H1 (cell line): Measurements from ENCODE around the gene SH3RF3.

Experiments used
- CTCF ChIP-seq, 3 experiments: IDR thresholded peaks; 1 replicate in 2 of 3; 2 replicates in 1 of 3; pipeline versions ENCODE4 v1.5.1 to v1.6.1; 2011; ENCODE audit warnings: low read length in 3 of 3, mild to moderate bottlenecking in 3 of 3, inconsistent platforms in 2 of 3, low read depth in 1 of 3, moderate library complexity in 1 of 3; ENCODE audit not compliant: insufficient read depth in 1 of 3; ENCODE audit errors: control extremely low read depth in 1 of 3
- EZH2 ChIP-seq: fragments of 200-600 bp; sonication (generic); IDR thresholded peaks from 2 replicates; pipeline ENCODE4 v1.7.1; 2012; ENCODE audit warnings: low read depth, mild to moderate bottlenecking, moderate library complexity, low read length, inconsistent platforms; ENCODE audit not compliant: severe bottlenecking
- POLR2A ChIP-seq, 2 experiments: IDR thresholded peaks; 1 replicate in 1 of 2; 2 replicates in 1 of 2; pipeline ENCODE4 v1.6.1; 2011; ENCODE audit warnings: low read depth in 2 of 2, low read length in 2 of 2, mild to moderate bottlenecking in 2 of 2; ENCODE audit errors: control extremely low read depth in 1 of 2
- RNF2 ChIP-seq: fragments of 200-900, 300-1000 bp; sonication (generic); IDR thresholded peaks from 2 replicates; pipeline ENCODE4 v1.7.1; 2016; ENCODE audit warnings: borderline replicate concordance, low read depth, mild to moderate bottlenecking, antibody characterized with exemption, low read length; ENCODE audit not compliant: poor library complexity, severe bottlenecking; ENCODE audit errors: missing control alignments
- TAF1 ChIP-seq: IDR thresholded peaks from 2 replicates; pipeline ENCODE4 v1.6.1; 2011; ENCODE audit warnings: mild to moderate bottlenecking, low read depth, low read length
- TF ChIP-seq, protein P1 (sequence below): IDR thresholded peaks from 2 replicates; pipeline ENCODE4 v1.6.1; 2012; ENCODE audit warnings: low read length, inconsistent platforms

DNA sequence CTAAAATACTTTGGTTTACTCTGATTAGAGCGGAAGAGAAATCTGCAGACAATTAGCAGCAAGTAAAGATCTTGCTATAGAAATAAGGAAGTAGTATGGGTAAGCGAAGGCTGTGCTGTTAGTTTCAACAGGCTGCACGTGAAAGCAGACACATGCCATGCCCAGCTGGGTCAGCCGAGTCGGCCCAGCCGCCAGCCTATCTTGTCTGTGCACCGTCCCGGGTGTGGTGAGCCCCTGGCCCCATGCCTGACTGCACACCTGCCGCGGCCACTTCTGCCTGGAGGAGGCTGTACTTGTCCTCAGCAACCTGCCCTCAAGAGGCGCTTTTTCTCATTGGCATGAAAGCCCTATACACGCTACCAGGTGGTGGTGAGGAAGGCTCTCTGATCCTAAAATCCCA, 299.3 kb downstream of the SH3RF3 start:
- TF ChIP-seq, protein P1, sequence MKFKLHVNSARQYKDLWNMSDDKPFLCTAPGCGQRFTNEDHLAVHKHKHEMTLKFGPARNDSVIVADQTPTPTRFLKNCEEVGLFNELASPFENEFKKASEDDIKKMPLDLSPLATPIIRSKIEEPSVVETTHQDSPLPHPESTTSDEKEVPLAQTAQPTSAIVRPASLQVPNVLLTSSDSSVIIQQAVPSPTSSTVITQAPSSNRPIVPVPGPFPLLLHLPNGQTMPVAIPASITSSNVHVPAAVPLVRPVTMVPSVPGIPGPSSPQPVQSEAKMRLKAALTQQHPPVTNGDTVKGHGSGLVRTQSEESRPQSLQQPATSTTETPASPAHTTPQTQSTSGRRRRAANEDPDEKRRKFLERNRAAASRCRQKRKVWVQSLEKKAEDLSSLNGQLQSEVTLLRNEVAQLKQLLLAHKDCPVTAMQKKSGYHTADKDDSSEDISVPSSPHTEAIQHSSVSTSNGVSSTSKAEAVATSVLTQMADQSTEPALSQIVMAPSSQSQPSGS: no peak
- TF ChIP-seq RNF2: no peak
- TF ChIP-seq POLR2A (IDR thresholded peaks at IDR 0.05; ENCODE audit: control extremely low read depth in 1 of 2, low read depth in 2 of 2, low read length in 2 of 2): no peak
- no peak for TF ChIP-seq TAF1
- TF ChIP-seq CTCF (IDR thresholded peaks at IDR 0.05; ENCODE audit: control extremely low read depth in 1 of 3, insufficient read depth in 1 of 3, low read depth in 1 of 3, low read length in 3 of 3): no peak
- no peak for TF ChIP-seq EZH2
